Stimulated activated CD4-positive, alpha-beta T cell treated with anti-CD3 and anti-CD28 coated beads, Interleukin-2, amount 100 ng/mL, for 48 hours (primary cell): ENCODE results near the gene ZFAND2A.
"Not testable (repeated sequence)": the region's sequence is repeated elsewhere in the genome, so short reads cannot be mapped to it uniquely, and the experiment has no call there.

Source experiments
- DNase-seq, 2 donors: peaks; one replicate each; pipeline ENCODE4 v3.0.0-alpha.2; 2020

Gene ZFAND2A, protein sequence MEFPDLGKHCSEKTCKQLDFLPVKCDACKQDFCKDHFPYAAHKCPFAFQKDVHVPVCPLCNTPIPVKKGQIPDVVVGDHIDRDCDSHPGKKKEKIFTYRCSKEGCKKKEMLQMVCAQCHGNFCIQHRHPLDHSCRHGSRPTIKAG

DNA sequence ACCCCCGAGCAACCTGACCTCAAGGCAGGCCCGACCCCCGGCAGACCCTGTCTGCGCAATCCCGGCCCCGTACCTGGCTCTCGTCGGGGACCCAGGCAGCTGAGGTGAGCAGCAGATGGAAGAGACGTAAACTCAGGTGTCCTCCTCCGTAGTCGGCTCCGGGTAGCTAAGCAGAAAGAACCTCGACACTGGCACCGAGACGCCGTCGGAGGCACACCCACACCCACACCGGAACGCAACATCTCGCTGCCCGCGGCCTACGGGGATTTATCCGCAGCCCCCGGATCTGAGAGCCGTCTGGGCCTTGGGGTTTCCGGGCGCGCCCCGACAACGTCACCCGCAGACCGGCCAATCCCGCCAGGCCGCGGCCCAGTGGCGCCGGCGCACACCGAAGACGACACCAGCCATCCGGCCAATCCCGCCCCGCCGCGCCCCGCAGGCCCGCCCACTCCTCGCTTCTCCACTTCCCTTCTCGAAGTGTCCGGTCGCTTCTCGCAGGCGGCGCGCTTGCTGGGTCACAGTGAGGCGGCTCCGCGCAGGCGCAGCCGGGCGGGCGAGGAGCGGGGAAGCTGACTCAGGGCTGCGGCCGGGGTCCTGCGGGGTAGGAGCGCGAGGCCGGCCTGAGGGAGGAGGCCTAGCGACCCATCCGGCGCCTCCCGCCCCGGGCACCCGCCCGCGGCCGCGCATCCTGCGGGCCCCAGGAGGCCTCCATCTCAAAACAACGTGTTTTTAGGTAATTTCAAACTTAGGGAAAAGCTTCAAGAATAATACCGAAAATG is at the start of gene ZFAND2A:
TSS of gene ZFAND2A (minus strand) at position 306 of the 779 bp plus-strand sequence. CDS start 1,984 bp downstream, outside the sequence.
- DNase-seq: peak; percentile 98 to 99

DNA sequence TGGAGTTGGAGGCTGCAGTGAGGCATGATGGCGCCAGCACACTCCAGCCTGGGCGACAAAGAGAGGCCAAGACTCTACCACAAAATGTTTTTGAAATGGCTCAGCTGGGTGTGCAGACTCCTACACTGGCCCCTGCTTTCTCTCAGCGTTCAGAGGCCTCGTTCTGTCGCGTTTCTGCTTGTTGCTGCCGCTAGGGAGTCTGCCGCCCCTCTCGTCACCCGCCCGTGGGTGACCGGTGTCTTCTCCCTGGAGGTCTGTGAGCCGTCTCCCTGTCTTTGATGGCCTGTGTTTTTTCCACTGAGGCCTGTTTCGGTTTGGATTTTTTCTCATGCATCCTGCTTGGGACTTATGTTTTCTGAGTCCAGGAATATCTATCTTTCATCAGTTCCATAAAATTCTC is 49.1 kb upstream of the ZFAND2A start:
- no peak for DNase-seq

DNA sequence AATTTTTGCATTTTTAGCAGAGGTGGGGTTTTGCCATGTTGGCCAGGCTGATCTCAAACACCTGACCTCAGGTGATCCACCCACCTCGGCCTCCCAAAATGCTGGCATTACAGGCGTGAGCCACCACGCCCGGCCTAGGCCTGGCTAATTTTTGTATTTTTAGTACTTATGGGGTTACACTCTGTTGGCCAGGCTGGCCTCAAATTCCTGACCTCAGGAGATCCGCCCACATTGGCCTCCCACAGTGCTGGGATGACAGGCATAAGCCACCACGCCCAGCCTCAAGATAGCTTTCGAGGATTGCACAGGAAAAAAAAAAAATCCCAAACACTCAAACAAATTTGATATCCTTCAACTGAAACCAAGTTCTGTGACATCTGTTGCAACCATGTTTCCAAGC is 45.7 kb upstream of the ZFAND2A start:
- DNase-seq: not testable (repeated sequence)

DNA sequence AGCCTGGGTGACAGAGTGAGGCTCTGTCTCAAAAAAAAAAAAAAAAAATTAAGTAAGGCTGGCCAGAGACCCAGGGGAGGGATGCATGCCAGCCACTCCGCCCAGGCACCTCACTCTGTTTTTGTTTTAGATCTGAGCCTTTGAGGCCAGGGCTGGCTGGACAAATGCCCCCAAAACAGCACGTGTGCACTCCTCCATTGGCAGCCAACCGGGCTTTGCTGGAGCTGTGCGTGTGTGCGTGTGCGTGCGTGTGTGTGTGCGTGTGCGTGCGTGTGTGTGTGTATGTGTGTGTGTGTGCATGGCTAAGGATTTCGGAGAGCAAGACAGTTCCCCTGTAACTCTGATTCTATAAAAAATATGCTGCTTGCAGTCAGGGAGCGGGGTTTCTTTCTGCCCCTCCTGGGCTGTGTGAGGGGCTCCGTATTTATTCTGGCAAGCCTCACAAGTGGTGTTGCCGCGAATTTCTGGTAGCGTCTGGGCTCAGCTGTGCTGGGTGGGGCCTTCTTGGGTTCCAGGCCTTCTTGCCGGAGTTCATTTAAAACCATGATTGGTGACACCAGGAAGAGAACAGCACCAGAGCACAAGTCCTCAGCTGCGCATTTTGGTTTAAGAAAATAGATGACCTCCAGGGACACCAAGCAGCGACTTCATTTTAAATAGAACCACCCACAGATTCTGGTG is 44.6 kb upstream of the ZFAND2A start:
- DNase-seq: no peak

DNA sequence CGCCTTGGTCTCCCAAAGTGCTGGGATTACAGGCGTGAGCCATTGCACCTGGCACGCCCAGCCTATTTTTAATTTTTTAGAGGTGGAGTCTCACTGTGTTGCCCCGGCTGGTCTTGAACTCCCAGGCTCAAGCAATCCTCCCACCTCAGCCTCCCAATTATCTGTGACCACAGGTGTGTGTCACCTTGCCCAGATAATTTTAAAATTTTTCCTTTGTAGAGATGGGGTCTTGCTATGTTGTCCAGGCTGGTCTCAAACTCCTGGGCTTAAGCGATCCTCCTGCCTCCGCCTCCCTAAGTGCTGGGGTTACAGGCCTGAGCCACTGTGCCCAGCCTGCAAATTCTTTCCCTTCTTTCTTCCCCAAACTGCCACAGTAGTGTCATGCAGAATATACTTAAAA is 42.9 kb upstream of the ZFAND2A start:
- DNase-seq: not testable (repeated sequence)

DNA sequence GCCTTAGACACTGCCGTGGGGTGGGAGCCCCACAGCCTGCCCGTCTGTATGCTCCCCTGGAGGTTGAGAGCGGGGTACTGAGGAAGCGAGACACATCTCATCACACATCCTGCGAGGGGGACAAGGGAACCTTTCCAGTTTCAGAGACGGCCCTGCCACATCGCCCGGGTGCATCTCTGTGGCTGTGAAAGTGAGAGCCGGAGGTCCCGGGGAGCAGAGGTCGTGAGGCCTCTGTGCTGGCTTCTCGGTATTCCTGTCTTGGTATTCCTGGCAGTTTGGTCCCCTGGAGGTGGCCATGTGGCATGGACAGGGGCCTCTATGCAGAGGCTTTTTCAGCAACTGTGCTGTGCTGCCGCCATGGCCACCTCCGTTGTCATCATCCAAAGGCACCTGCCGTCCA is 41.9 kb upstream of the ZFAND2A start:
- DNase-seq: no peak

DNA sequence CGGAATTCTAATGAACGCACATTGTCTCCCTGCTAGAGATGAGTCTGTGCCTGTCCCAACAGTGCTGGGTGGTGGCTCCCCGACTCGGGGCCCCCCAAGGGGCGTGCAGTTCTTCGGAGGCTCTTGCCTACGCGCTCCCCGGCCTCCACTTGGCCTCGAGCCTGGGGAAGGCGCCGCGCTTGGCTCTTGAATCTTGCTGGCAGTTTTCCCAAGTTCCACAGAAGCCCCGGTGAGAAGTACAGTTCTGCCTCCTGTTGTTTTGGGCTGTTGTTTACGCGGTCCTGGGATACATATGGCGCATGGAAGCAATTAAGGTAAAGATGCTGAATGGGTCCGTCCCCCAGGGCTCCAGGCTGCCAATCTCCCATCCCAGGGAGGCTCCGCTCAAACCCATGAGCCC is 40.0 kb upstream of the ZFAND2A start:
- DNase-seq: no peak

DNA sequence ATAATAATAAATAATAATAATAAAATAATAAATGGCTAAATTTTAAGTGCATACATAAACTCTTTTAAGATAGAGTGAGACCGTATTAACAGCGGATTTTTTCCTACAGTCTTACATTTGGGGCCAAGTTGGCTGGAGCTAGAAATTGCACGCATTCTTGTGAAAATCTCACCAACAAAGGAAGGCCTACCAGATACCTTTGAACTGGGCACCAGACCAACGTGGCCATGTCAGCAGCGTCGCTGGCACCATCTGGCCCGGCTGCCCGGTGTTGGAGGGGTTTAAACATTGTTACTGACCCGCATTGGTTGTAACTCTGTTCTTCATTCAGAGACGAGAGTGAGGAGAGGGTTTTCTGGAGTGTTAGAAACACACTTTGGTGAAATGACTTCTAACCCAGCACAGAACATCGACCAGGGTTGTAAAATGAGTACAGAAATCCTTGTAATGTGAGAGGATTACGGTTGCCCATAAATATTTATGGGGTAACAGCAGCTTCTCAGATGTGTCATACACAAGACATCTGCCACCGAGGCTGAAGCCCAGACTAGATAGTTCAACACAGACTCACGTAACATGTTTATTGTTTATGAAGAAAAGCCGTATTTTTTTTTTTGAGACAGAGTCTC is 38.1 kb upstream of the ZFAND2A start:
- DNase-seq: no peak

DNA sequence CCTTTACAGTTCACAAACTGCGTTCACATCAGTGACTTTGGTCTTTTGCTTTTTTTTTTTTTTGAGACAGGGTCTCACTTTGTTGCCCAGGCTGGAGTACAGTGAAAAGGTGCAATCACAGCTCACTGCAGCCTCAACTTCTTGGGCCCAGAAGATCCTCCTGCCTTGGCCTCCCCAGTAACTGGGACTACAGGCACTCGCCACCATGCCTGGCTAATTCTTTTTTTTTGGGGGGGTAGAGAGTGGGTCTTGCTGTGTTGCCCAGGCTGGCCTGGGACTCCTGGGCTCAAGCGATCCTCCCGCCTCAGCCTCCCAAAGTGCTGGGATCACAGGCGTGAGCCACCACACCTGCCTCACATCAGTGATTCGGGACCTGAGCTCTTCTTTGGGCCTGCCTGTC is 37.0 kb upstream of the ZFAND2A start:
- DNase-seq: no peak

DNA sequence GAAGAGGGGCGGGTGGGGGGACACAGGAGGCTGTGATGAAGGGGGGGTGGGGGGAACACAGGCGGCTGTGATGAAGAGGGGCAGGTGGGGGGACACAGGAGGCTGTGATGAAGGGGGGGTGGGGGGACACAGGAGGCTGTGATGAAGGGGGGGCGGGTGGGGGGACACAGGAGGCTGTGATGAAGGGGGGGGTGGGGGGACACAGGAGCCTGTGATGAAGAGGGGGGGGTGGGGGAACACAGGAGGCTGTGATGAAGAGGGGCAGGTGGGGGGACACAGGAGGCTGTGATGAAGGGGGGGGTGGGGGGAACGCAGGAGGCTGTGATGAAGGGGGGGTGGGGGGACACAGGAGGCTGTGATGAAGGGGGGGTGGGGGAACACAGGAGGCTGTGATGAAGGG is 36.4 kb upstream of the ZFAND2A start:
- DNase-seq: not testable (repeated sequence)

DNA sequence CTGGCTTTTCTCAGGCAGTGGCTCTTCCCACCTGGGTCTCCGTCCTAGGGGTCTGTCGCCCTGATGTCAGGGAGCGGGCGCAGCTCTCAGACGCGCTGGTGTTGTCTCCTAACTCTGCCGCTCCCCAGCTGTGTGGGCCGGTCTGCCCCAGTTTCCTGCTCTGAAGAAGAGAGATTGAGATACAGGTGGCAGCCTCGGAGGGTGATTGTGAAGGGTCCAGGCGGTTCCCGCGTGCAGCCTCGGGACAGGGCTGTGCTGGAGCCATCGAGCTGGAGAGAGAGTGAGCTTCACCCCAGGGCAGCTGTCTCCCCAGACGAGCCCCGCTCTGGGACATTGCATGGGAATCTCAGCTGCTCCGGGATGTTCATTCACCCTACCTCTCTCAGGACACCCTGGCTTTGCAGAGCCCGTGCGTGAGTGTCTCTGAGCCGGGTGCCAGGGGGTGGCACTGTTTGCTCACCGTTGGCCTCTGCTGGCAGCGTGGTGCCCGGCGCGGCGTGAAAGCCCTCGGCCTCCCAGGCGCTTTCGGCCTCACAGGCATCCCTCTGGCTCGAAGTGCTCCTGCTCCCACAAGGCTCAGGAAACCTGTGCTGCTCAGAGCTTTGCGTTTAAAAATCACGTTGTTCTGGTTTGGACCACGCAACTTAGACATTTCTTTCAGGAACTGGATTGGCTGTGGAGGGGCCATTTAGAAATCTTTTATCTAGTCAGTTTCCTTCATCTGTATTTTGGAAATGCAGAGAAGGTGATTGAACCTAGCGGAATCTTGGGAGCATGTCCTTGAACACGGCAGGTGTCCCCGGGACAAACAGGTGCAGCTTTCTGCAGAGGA is 33.8 kb upstream of the ZFAND2A start:
- DNase-seq: peak in 1 of 2 donors; percentile 36

DNA sequence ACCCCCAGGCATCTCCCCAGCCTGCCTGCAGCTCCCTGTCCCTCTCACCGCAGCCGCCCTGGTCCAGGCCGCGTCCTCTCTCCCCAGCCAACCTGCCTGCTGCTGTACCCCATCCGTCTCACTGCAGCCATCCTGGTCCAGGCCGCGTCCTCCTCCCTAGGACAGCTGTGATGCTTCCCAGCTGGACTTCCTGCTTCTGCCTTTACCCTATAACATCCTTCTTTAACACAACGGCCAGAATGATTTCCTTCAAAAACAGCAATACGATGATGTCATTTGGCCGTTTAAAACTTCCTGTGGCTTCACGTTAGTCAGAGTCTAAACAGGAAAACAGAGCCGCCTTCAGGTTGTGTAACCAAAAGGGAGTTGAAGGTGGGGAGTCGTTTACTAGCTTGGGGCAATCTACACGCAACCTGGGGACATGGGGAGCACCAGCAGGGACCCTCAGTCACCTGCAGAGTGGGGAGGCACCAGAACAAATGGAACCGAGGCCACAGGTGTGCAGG is 32.2 kb upstream of the ZFAND2A start:
- no peak for DNase-seq

DNA sequence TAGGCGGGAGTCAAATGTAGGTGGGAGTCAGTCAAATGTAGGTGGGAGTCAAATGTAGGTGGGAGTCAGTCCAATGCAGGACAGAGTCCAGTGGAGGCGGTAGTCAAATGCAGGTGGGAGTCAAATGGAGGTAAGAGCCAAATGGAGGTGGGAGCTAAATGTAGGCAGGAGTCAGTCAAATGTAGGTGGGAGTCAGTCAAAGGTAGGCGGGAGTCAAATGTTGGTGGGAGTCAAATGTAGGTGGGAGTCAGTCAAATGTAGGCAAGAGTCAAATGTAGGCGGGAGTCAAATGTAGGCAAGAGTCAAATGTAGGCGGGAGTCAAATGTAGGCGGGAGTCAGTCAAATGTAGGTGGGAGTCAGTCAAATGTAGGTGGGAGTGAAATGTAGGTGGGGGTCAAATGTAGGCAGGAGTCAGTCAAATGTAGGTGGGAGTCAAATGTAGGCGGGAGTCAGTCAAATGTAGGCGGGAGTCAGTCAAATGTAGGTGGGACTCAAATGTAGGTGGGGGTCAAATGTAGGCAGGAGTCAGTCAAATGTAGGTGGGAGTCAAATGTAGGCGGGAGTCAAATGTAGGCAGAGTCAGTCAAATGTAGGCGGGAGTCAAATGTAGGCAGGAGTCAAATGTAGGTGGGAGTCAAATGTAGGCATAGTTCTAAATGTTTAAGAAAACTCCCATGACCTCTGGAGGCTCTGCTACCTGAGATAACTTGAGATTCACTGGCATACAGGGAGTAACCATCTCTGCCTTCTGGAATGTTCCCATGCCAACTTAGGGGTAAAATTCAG is 30.2 kb upstream of the ZFAND2A start:
- DNase-seq: no peak

DNA sequence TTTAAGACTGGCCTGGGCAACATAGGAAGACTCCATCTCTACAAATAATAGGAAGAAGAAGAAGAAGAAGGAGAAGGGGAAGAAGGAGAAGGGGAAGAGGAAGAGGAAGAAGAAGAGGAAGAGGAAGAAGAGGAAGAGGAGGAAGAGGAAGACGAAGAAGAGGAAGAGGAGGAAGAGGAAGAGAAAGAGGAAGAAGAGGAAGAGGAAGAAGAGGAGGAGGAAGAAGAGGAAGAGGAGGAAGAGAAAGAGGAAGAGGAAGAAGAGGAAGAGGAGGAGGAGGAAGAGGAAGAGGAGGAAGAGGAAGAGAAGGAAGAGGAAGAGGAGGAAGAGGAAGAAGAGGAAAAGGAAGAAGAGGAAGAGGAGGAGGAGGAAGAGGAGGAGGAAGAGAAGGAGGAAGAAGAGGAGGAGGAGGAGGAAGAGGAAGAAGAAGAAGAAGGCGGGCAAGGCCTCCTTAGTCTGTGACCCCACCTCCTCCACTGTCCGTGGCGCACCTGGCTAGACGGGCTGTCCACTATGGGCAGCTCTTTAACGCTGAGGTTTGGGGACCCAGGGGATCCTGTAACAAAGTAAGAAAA is 28.8 kb upstream of the ZFAND2A start:
- no peak for DNase-seq

DNA sequence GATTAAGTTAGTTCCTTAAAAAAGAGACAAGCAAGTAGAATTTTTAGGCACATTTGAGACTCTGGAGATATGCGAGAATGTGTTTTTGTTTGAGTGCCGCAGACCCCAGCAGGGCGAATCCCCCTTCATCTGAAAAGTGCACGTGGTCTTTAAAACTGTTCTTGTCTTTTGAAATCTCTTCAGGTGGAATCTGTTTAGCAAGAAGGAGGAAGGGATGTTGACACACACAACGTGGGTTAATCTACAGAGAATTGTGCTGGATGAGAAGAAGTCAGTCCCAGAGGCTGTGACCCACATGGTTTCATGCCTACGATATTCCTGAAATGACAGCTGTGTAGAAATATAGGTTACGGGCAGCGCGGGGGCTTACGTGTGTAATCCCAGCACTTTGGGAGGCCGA is 27.1 kb upstream of the ZFAND2A start:
- no peak for DNase-seq

DNA sequence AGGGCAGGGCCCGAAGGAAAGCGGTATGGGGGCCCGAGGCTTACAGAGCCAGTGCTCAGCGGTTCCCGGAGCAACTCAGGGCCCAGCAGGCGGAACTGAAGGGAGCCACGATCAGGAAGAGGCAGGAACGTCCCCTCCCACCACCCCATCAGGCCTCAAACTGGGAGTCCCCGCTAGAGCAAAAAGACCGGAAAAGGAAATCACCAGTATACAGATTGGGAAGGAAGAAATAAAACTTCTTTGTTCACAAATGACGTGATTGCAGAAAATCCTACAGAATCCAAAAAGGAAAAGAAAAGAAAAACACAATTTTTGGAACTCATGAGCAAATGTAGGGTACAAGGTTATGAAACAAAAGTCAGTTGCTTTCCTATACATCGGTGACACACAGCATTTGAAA is 21.6 kb upstream of the ZFAND2A start:
- DNase-seq: no peak

DNA sequence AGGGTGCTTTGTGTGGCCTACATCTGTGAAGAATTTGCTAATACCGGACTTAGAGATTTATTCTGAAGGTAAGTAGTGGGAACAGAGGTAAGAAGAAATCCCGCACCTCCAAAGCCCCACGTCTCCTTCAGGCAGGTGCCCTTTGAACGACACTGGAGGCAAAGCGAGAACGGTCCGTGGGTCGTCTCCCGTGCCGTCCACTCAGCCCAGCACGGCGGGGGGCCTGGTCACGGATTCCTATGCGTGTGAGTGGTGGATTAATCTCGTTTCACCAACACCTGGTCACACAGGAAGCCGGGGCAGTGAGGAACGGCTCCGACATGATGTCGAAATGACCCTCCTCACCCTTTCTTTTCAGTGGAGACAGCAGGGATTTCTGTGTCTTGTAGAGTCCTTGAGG is 21.0 kb upstream of the ZFAND2A start:
- no peak for DNase-seq

DNA sequence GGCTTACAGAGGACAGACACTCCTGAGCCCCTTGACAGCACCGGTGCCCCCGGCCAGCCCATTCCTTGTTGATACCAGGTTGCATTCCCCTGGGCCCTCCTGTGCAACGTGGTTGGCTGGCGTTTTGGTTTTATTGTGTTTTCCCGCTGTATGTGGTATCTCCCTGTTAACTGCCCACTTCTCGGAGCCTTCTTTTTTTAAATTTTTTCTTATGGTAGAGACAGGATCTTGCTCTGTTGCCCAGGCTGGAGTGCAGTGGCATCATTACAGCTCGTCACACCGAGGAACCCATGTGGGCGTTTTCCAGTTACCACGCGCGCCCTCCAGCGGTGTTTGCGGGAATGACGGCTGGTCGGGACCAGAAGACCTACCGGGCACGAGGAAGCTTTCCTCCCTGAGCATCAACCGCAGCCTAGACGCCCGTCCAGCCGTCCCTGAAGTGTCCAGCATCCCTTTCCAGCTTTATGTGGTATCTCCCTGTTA is 16.9 kb upstream of the ZFAND2A start:
- peak; percentile 91 to 93 for DNase-seq

DNA sequence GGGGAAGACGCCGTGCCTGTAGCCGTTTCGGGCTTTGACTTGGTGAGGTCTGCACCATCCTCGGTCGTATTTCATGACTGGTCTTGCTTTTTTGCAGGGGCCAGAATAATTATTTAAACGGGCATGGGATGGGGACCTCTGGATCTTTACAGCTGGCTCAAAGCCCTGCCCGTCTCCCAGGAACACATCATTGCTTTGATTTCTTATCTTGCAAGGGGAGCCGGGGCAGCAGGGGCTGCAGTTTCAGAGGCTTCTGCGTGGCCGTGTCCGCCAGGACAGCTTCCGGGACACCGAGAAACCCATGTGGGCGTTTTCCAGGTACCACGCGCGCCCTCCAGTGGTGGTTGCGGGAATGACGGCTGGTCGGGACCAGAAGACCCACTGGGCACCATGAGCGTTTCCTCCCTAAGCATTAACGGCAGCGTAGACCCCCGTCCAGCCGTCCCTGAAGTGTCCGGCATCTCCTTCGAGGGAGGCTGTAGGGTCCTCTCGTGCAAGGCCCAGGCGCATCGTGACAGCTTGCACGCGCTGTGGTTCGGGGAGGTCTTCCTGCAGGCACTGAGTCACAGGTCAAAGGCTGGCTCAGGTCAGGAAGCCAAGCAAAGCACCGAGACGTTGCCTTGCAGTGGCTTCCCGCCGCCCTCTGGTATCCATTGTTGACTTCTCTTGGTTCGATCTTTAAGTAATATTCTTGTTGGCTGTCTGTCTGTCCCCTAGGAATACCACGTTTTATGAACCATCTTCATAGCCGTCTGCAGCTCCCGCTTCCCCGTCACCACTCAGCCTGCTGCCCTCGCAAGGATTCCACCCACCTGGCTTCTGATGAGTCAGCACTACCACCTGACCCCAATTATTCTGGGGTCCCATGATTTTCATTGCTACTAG is 16.2 kb upstream of the ZFAND2A start:
- peak; percentile 95 to 96 for DNase-seq

DNA sequence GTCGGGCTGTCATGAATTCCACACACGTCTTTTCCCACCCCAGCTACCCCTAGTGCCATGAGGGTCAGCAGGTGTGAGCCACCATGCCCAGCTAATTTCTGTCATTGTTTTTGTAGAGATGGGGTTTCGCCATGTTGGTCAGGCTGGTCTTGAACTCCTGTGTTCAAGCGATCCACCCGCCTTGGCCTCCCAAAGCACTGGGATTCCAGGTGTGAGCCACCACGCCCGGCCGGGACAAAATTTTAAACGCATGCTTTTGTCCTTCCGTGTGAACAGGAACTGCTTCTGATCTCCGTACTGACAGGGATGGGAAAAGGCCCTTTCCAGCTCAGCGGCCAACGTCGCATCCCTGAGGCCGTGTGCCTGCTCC is 15.6 kb upstream of the ZFAND2A start:
- no peak for DNase-seq
